K562 (cell line): Measurements from ENCODE around the gene CCN2. TPM values are rescaled to one million over a fixed set of nuclear protein-coding genes. Genes with fewer than 3 reads are reported as not detected.

Experiments
- ATAC-seq: fragments of 200-7000 bp; cut with Tn5 transposase; 3 replicates; pipeline ENCODE4 v1.9.1; 2020; ENCODE audit warnings: moderate library complexity
- BruUV-seq: library from RNA; stranded (reverse); fragments of 400-500 nt; replicated peaks from 2 replicates; lab custom pipeline; 2021; lab: Mats Ljungman, UMichigan
- CTCF ChIA-PET: fragments of 300-600 bp; formaldehyde crosslinking; extraction: SDS; loops from one replicate; lab custom pipeline; 2021; ENCODE audit warnings: low intra/inter-chr PET ratio; lab: Yijun Ruan, JAX
- POLR2A ChIA-PET: fragments of 300-600, 350-650 bp; sonication (Branson Sonifier 250); formaldehyde crosslinking; extraction: SDS; loops from one replicate; lab custom pipeline; 2021; ENCODE audit warnings: antibody characterized with exemption, inconsistent platforms; lab: Yijun Ruan, JAX
- DNase-seq, 4 experiments: peaks; one replicate each; pipeline versions ENCODE4 v3.0.0 to v3.0.0-alpha.2; 2011 to 2018; ENCODE audit warnings: low spot score in 3 of 4, mixed read lengths in 3 of 4; ENCODE audit errors: extremely low read depth in 1 of 4
- FAIRE-seq: peaks from 2 replicates; lab custom pipeline; 2011; peaks lifted over from hg19 to GRCh38; lab: Jason Lieb, UNC
- H2AFZ ChIP-seq: 2 replicates; pipeline ENCODE4 v1.6.0; 2011; ENCODE audit warnings: low read depth, low read length, control low read depth, inconsistent platforms
- H3K27ac ChIP-seq: fragments of 200-600 bp; 3 replicates; pipeline ENCODE4 v1.8.0; 2011; ENCODE audit warnings: low read depth, mild to moderate bottlenecking, control low read depth, inconsistent platforms, low read length, moderate library complexity, mixed read lengths; ENCODE audit errors: extremely low read depth
- H3K27me3 ChIP-seq, 2 experiments: fragments of 300-600 bp in 1 of 2; 2 replicates in 1 of 2; 3 replicates in 1 of 2; pipeline versions ENCODE4 v1.6.0 to v1.8.0; 2011; ENCODE audit warnings: inconsistent platforms in 2 of 2, low read length in 2 of 2, mild to moderate bottlenecking in 1 of 2, mixed read lengths in 1 of 2, moderate library complexity in 1 of 2; ENCODE audit not compliant: control insufficient read depth in 2 of 2, insufficient read depth in 2 of 2
- H3K36me3 ChIP-seq: fragments of 300-600 bp; 3 replicates; pipeline ENCODE4 v1.8.0; 2011; ENCODE audit warnings: mild to moderate bottlenecking, low read length, inconsistent platforms; ENCODE audit not compliant: control insufficient read depth, insufficient read depth
- H3K4me1 ChIP-seq, 2 experiments: fragments of 200-600 bp in 1 of 2; replicated peaks in 1 of 2; 2 replicates in 1 of 2; 3 replicates in 1 of 2; pipeline versions ENCODE4 v1.5.1 to v1.8.0; 2011; ENCODE audit warnings: inconsistent platforms in 2 of 2, low read length in 2 of 2, mild to moderate bottlenecking in 1 of 2, mixed read lengths in 1 of 2, moderate library complexity in 1 of 2; ENCODE audit not compliant: control insufficient read depth in 2 of 2, insufficient read depth in 2 of 2
- H3K4me2 ChIP-seq: 2 replicates; pipeline ENCODE4 v1.6.1; 2011; ENCODE audit warnings: low read length, control low read depth, inconsistent platforms, mixed read lengths; ENCODE audit not compliant: insufficient read depth
- H3K4me3 ChIP-seq: fragments of 200-600 bp; sonication (generic), shearing (Covaris generic); 2 replicates; pipeline ENCODE4 v1.5.1; 2016; ENCODE audit warnings: control low read depth, inconsistent platforms
- H3K79me2 ChIP-seq: fragments of 200-600 bp; 3 replicates; pipeline ENCODE4 v1.8.0; 2011; ENCODE audit warnings: low read length, inconsistent platforms; ENCODE audit not compliant: control insufficient read depth, insufficient read depth
- H3K9ac ChIP-seq, 2 experiments: 2 replicates each; pipeline versions ENCODE4 v1.6.0 to v1.6.1; 2011; ENCODE audit warnings: low read depth in 2 of 2, low read length in 2 of 2, control low read depth in 1 of 2, inconsistent platforms in 1 of 2, mild to moderate bottlenecking in 1 of 2, mixed read lengths in 1 of 2; ENCODE audit not compliant: insufficient read depth in 1 of 2
- H3K9me1 ChIP-seq: one replicate; pipeline ENCODE4 v1.6.0; 2011; ENCODE audit warnings: inconsistent platforms, mild to moderate bottlenecking, low read length, moderate library complexity; ENCODE audit not compliant: control insufficient read depth, insufficient read depth
- H3K9me3 ChIP-seq: replicated peaks from 2 replicates; pipeline ENCODE4 v1.5.1; 2011; ENCODE audit warnings: low read depth, low read length, inconsistent platforms; ENCODE audit not compliant: control insufficient read depth, insufficient read depth
- H4K20me1 ChIP-seq: replicated peaks from 2 replicates; pipeline ENCODE4 v1.6.1; 2011; ENCODE audit warnings: low read length, inconsistent platforms, mixed read lengths; ENCODE audit not compliant: control insufficient read depth, insufficient read depth
- MAX ChIP-seq: sonication (generic); formaldehyde crosslinking; IDR thresholded peaks from 2 replicates; pipeline ENCODE4 v1.9.0; 2022; ENCODE audit warnings: mild to moderate bottlenecking, missing genetic modification reagents
- MXD1 ChIP-seq: fragments of 250-450 bp; sonication (Bioruptor Pico); IDR thresholded peaks from 2 replicates; pipeline ENCODE4 v1.8.0; 2021; ENCODE audit warnings: borderline replicate concordance, mild to moderate bottlenecking, moderate library complexity; ENCODE audit not compliant: poor library complexity, severe bottlenecking
- NELFE ChIP-seq: IDR thresholded peaks from 2 replicates; pipeline ENCODE4 v1.6.1; 2011; ENCODE audit warnings: mild to moderate bottlenecking; ENCODE audit not compliant: insufficient read depth, insufficient read length
- NFIC ChIP-seq: fragments of 450-650 bp; IDR thresholded peaks from 2 replicates; pipeline ENCODE4 v1.6.1; 2017; ENCODE audit warnings: mild to moderate bottlenecking, inconsistent platforms
- SAFB2 ChIP-seq: fragments of 200-400 bp; formaldehyde crosslinking; IDR thresholded peaks from 2 replicates; pipeline ENCODE4 v1.6.1; 2018; ENCODE audit warnings: borderline replicate concordance, low read length, low read depth, moderate library complexity; ENCODE audit not compliant: severe bottlenecking
- SMARCC2 ChIP-seq: fragments of 450-650 bp; IDR thresholded peaks from 2 replicates; pipeline ENCODE4 v1.6.1; 2017; ENCODE audit warnings: antibody characterized with exemption, moderate library complexity, mild to moderate bottlenecking, low read depth
- TCF15 ChIP-seq: fragments of 250-450 bp; sonication (Bioruptor Pico); IDR thresholded peaks from 2 replicates; pipeline ENCODE4 v1.8.0; 2022; ENCODE audit warnings: moderate library complexity, mild to moderate bottlenecking, inconsistent platforms
- TCF7 ChIP-seq: sonication (generic); IDR thresholded peaks from 2 replicates; pipeline ENCODE4 v1.6.1; 2016; ENCODE audit warnings: antibody characterized with exemption, borderline replicate concordance
- WGBS: fragments of 100-300 bp; shearing (Covaris generic); methylation state at CpG from one replicate; pipeline ENCODE4 v1.1.6; 2016; ENCODE audit warnings: low coverage, mixed read lengths; ENCODE audit not compliant: insufficient coverage; ENCODE audit errors: missing lambda C conversion rate; 5-methylcytosine and 5-hydroxymethylcytosine counted together
- in situ Hi-C: fragments of 300-500 bp; cut with MboI; formaldehyde crosslinking; loops from 4 replicates; pipeline ENCODE4 v1.15.0; 2018; ENCODE audit warnings: inconsistent platforms, mixed read lengths
- intact Hi-C: fragments of 100-400 bp; cut with micrococcal nuclease; formaldehyde crosslinking; loops from 2 replicates; pipeline ENCODE4 v1.14.2; 2022
- polyA plus RNA-seq, 8 experiments: library from polyadenylated mRNA; depleted of rRNA in 4 of 8; stranded (reverse) in 5 of 8; unstranded in 3 of 8; fragments of >200 nt; fragmentation: Nextera tagmentation in 2 of 8; fragmentation: Illumina TruSeq in 1 of 8; extraction: Ambion mirVana in 2 of 8; extraction: Trizol in 1 of 8; gene quantifications; 2 replicates each; pipeline versions ENCODE4 v1.2.1 to v1.2.3, GENCODE V29; 2011 to 2014; ENCODE audit warnings: inconsistent platforms in 1 of 8, missing spikeins in 1 of 8
- total RNA-seq, 7 experiments: library from RNA; depleted of rRNA in 6 of 7; stranded (reverse); fragments of >200 nt in 6 of 7; fragmentation: Illumina TruSeq in 2 of 7; extraction: Trizol in 2 of 7; gene quantifications; 2 replicates each; pipeline versions ENCODE4 v1.2.1 to v1.2.3, GENCODE V29; 2011 to 2021; ENCODE audit warnings: low replicate concordance in 1 of 7
- TF ChIP-seq, protein P1 (sequence below): fragments of 250-450 bp; sonication (Bioruptor Pico); IDR thresholded peaks from 2 replicates; pipeline ENCODE4 v1.4.0; 2020
- TF ChIP-seq, protein P2 (sequence below): fragments of 250-450 bp; sonication (Bioruptor Pico); IDR thresholded peaks from 2 replicates; pipeline ENCODE4 v1.5.1; 2021; ENCODE audit warnings: mild to moderate bottlenecking

Gene CCN2
- total and polyA plus RNA-seq, 9 of the 15 experiments (the other 6 are each of a cell fraction or from before 2014, with no cell fraction given), result 0.40 TPM; not detected in 8

- in situ Hi-C loops, result loop anchor here (10.0 to 25.0 kb wide), 2 partner anchors 219 to 1648 kb away; no protein-coding TSS in a partner anchor
- no peaks in the 10 kb centered on the region for H3K9me3 ChIP-seq
- FAIRE-seq (no peak), ATAC-seq (no peak), DNase-seq (no peak)
- BruUV-seq, result no TSS peak
- no peaks in the 10 kb centered on the region for H3K79me2 ChIP-seq
- H3K4me2 ChIP-seq, result no peak overlapping the region
- no peaks in the 10 kb centered on the region for H3K36me3 ChIP-seq
- no peak overlapping the region for H3K9ac ChIP-seq
- CTCF ChIA-PET, result interaction anchor here (1.0 kb wide), 1 partner anchor 384 kb away, joined by 5 read pairs; no protein-coding TSS in a partner anchor
- H3K27me3 ChIP-seq, result no peaks in the 10 kb centered on the region; a peak in 1 of 5 replicates
- intact Hi-C loops, result loop anchor here (2.0 to 5.0 kb wide), 2 partner anchors 385 to 1027 kb away; no protein-coding TSS in a partner anchor
- no peaks in the 10 kb centered on the region for H3K4me1 ChIP-seq
- no peaks in the 10 kb centered on the region for H3K9me1 ChIP-seq
- no peaks in the 10 kb centered on the region for H4K20me1 ChIP-seq
- 0% methylated on average over 1 of the region's 1 CpG for WGBS
- no peak overlapping the region for H3K27ac ChIP-seq
- TF ChIP-seq, protein P1, sequence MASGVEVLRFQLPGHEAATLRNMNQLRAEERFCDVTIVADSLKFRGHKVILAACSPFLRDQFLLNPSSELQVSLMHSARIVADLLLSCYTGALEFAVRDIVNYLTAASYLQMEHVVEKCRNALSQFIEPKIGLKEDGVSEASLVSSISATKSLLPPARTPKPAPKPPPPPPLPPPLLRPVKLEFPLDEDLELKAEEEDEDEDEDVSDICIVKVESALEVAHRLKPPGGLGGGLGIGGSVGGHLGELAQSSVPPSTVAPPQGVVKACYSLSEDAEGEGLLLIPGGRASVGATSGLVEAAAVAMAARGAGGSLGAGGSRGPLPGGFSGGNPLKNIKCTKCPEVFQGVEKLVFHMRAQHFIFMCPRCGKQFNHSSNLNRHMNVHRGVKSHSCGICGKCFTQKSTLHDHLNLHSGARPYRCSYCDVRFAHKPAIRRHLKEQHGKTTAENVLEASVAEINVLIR (CRISPR knock-in tag), result no peak
- H3K4me3 ChIP-seq, result no peak overlapping the region
- no peak overlapping the region for H2AFZ ChIP-seq
- POLR2A ChIA-PET, result no interaction called here
Measured at GRCh38 chr6:131914234-131914633, 36.9 kb downstream of the CCN2 start.

GRCh38 chr6:131911951-131912350 is 39.2 kb downstream of the CCN2 start:
- H3K36me3 ChIP-seq, result no peaks in the 10 kb centered on the region
- POLR2A ChIA-PET, result no interaction called here
- no peak overlapping the region for H3K9ac ChIP-seq
- H3K27ac ChIP-seq, result no peak overlapping the region
- no peak for FAIRE-seq
- no peak for DNase-seq
- no peaks in the 10 kb centered on the region; a peak in 1 of 5 replicates for H3K27me3 ChIP-seq
- no peak overlapping the region for H3K4me3 ChIP-seq
- no peaks in the 10 kb centered on the region for H3K9me3 ChIP-seq
- H3K4me1 ChIP-seq, result no peaks in the 10 kb centered on the region
- WGBS, result 0% methylated on average over 3 of the region's 3 CpGs
- intact Hi-C loops (loop anchor here (2.0 to 5.0 kb wide), 2 partner anchors 393 to 1025 kb away; no protein-coding TSS in a partner anchor), in situ Hi-C loops (loop anchor here (10.0 to 25.0 kb wide), 2 partner anchors 217 to 1650 kb away; no protein-coding TSS in a partner anchor)
- H3K4me2 ChIP-seq, result no peak overlapping the region
- H3K9me1 ChIP-seq, result no peaks in the 10 kb centered on the region
- BruUV-seq, result no TSS peak
- CTCF ChIA-PET, result no interaction called here
- ATAC-seq, result no peak
- no peaks in the 10 kb centered on the region for H4K20me1 ChIP-seq
- no peak overlapping the region for H2AFZ ChIP-seq
- H3K79me2 ChIP-seq, result no peaks in the 10 kb centered on the region
- TF ChIP-seq, protein P2, sequence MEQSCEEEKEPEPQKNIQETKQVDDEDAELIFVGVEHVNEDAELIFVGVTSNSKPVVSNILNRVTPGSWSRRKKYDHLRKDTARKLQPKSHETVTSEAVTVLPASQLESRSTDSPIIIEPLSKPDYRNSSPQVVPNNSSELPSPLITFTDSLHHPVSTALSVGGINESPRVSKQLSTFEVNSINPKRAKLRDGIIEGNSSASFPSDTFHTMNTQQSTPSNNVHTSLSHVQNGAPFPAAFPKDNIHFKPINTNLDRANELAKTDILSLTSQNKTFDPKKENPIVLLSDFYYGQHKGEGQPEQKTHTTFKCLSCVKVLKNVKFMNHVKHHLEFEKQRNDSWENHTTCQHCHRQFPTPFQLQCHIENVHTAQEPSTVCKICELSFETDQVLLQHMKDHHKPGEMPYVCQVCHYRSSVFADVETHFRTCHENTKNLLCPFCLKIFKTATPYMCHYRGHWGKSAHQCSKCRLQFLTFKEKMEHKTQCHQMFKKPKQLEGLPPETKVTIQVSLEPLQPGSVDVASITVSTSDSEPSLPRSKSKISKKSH (CRISPR knock-in tag), result no peak
- TF ChIP-seq MAX (CRISPR knock-in tag), result no peak
- no peak for TF ChIP-seq MXD1 (CRISPR knock-in tag)
- TF ChIP-seq NFIC, result no peak
- no peak for TF ChIP-seq NELFE
- TF ChIP-seq TCF15 (CRISPR knock-in tag), result no peak
- TF ChIP-seq SAFB2, result no peak
- no peak for TF ChIP-seq SMARCC2
- no peak for TF ChIP-seq TCF7
